H1 (cell line): ENCODE measurements around the gene TOP2A. TPM values are rescaled to one million over a fixed set of nuclear protein-coding genes. Genes with fewer than 3 reads are reported as not detected.

Source experiments
- BCL11A ChIP-seq, 2 experiments: IDR thresholded peaks; one replicate each; pipeline ENCODE4 v1.6.1; 2011; ENCODE audit warnings: low read depth in 2 of 2, low read length in 2 of 2, mild to moderate bottlenecking in 2 of 2
- CBX5 ChIP-seq: fragments of 300-800, 300-1000 bp; sonication (generic); IDR thresholded peaks from 2 replicates; pipeline ENCODE4 v1.7.1; 2016; ENCODE audit warnings: antibody characterized with exemption, low read length, low read depth
- CBX8 ChIP-seq: fragments of 300-800, 300-1000 bp; sonication (generic); IDR thresholded peaks from 2 replicates; pipeline ENCODE4 v1.7.1; 2016; ENCODE audit warnings: low read depth, low read length, borderline replicate concordance
- CHD2 ChIP-seq: IDR thresholded peaks from 2 replicates; pipeline ENCODE4 v1.6.1; 2012; ENCODE audit warnings: low read length, improper control_type of control experiment
- FOSL1 ChIP-seq: IDR thresholded peaks from 2 replicates; pipeline ENCODE4 v1.6.1; 2011; ENCODE audit warnings: mild to moderate bottlenecking, low read depth, low read length, moderate library complexity; ENCODE audit not compliant: insufficient read depth
- GTF2F1 ChIP-seq: IDR thresholded peaks from 2 replicates; pipeline ENCODE4 v1.6.1; 2012; ENCODE audit warnings: low read depth, low read length, improper control_type of control experiment, borderline replicate concordance
- KDM1A ChIP-seq: fragments of 200-600, 300-600 bp; sonication (generic); IDR thresholded peaks from 2 replicates; pipeline ENCODE4 v1.7.1; 2016; ENCODE audit warnings: mild to moderate bottlenecking, low read length, borderline replicate concordance
- NANOG ChIP-seq: IDR thresholded peaks from 2 replicates; pipeline ENCODE4 v1.6.1; 2011; ENCODE audit warnings: low read length, low read depth, mild to moderate bottlenecking, inconsistent platforms; ENCODE audit not compliant: insufficient read depth, poor library complexity, severe bottlenecking
- PHF8 ChIP-seq: fragments of 200-600 bp; sonication (generic); conservative IDR thresholded peaks from 2 replicates; pipeline ENCODE4 v1.7.1; 2012; ENCODE audit warnings: low read depth, mild to moderate bottlenecking, inconsistent platforms, low read length, moderate library complexity
- SIRT6 ChIP-seq: IDR thresholded peaks from one replicate; pipeline ENCODE4 v1.7.1; 2012; ENCODE audit warnings: low read length, inconsistent platforms
- polyA plus RNA-seq, 7 experiments: library from polyadenylated mRNA; depleted of rRNA in 3 of 7; stranded (reverse) in 5 of 7; unstranded in 2 of 7; fragments of >200 nt in 5 of 7; fragments of 200-250 nt in 2 of 7; gene quantifications; 1 replicate in 5 of 7; 2 replicates in 1 of 7; 4 replicates in 1 of 7; pipeline versions ENCODE4 v1.2.1 to v1.2.3, GENCODE V29; 2011 to 2013; ENCODE audit warnings: missing spikeins in 2 of 7, mixed read lengths in 2 of 7
- total RNA-seq: library from RNA; stranded (reverse); fragmentation: NEBNext Ultra II Directional; extraction: Animal tissue kit (Norgen Biotek cat#: 25700); gene quantifications from 2 replicates; pipeline ENCODE4 v1.2.1, GENCODE V29; 2021
- TF ChIP-seq, protein P1 (sequence below): fragments of 300-600 bp; sonication (generic); IDR thresholded peaks from 2 replicates; pipeline ENCODE4 v1.7.1; 2012; ENCODE audit warnings: low read length, moderate library complexity, mild to moderate bottlenecking, inconsistent platforms; ENCODE audit not compliant: insufficient replicate concordance
- TF ChIP-seq, protein P2 (sequence below): IDR thresholded peaks from 2 replicates; pipeline ENCODE4 v1.6.1; 2011; ENCODE audit warnings: low read depth, mild to moderate bottlenecking, low read length; ENCODE audit not compliant: insufficient read depth

The TOP2A gene
- total and polyA plus RNA-seq, 2 of the 8 experiments (the other 6 are each of a cell fraction or from before 2014, with no cell fraction given), result 83.1 to 291 TPM

DNA sequence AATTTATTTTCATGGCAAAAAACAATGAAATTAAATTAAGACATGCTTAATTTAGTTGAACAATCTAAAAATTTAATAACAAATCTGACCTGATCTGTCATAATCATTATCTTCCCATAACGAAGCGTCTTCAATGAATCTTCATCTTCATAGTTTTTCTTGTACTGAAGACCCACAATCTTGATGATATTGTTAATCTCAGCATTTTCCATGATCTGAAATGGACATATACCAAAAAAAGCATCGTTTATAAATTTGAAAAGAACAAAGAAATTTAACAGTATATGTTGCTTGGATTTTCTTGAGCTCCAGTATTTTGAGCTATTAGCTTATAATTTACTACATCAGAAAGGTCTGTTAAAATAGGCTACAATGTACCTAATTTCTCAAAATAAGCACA, 10.2 kb downstream of the TOP2A start (continued):
- TF ChIP-seq, protein P1, sequence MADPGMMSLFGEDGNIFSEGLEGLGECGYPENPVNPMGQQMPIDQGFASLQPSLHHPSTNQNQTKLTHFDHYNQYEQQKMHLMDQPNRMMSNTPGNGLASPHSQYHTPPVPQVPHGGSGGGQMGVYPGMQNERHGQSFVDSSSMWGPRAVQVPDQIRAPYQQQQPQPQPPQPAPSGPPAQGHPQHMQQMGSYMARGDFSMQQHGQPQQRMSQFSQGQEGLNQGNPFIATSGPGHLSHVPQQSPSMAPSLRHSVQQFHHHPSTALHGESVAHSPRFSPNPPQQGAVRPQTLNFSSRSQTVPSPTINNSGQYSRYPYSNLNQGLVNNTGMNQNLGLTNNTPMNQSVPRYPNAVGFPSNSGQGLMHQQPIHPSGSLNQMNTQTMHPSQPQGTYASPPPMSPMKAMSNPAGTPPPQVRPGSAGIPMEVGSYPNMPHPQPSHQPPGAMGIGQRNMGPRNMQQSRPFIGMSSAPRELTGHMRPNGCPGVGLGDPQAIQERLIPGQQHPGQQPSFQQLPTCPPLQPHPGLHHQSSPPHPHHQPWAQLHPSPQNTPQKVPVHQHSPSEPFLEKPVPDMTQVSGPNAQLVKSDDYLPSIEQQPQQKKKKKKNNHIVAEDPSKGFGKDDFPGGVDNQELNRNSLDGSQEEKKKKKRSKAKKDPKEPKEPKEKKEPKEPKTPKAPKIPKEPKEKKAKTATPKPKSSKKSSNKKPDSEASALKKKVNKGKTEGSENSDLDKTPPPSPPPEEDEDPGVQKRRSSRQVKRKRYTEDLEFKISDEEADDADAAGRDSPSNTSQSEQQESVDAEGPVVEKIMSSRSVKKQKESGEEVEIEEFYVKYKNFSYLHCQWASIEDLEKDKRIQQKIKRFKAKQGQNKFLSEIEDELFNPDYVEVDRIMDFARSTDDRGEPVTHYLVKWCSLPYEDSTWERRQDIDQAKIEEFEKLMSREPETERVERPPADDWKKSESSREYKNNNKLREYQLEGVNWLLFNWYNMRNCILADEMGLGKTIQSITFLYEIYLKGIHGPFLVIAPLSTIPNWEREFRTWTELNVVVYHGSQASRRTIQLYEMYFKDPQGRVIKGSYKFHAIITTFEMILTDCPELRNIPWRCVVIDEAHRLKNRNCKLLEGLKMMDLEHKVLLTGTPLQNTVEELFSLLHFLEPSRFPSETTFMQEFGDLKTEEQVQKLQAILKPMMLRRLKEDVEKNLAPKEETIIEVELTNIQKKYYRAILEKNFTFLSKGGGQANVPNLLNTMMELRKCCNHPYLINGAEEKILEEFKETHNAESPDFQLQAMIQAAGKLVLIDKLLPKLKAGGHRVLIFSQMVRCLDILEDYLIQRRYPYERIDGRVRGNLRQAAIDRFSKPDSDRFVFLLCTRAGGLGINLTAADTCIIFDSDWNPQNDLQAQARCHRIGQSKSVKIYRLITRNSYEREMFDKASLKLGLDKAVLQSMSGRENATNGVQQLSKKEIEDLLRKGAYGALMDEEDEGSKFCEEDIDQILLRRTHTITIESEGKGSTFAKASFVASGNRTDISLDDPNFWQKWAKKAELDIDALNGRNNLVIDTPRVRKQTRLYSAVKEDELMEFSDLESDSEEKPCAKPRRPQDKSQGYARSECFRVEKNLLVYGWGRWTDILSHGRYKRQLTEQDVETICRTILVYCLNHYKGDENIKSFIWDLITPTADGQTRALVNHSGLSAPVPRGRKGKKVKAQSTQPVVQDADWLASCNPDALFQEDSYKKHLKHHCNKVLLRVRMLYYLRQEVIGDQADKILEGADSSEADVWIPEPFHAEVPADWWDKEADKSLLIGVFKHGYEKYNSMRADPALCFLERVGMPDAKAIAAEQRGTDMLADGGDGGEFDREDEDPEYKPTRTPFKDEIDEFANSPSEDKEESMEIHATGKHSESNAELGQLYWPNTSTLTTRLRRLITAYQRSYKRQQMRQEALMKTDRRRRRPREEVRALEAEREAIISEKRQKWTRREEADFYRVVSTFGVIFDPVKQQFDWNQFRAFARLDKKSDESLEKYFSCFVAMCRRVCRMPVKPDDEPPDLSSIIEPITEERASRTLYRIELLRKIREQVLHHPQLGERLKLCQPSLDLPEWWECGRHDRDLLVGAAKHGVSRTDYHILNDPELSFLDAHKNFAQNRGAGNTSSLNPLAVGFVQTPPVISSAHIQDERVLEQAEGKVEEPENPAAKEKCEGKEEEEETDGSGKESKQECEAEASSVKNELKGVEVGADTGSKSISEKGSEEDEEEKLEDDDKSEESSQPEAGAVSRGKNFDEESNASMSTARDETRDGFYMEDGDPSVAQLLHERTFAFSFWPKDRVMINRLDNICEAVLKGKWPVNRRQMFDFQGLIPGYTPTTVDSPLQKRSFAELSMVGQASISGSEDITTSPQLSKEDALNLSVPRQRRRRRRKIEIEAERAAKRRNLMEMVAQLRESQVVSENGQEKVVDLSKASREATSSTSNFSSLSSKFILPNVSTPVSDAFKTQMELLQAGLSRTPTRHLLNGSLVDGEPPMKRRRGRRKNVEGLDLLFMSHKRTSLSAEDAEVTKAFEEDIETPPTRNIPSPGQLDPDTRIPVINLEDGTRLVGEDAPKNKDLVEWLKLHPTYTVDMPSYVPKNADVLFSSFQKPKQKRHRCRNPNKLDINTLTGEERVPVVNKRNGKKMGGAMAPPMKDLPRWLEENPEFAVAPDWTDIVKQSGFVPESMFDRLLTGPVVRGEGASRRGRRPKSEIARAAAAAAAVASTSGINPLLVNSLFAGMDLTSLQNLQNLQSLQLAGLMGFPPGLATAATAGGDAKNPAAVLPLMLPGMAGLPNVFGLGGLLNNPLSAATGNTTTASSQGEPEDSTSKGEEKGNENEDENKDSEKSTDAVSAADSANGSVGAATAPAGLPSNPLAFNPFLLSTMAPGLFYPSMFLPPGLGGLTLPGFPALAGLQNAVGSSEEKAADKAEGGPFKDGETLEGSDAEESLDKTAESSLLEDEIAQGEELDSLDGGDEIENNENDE, result no peak
- TF ChIP-seq, protein P2, sequence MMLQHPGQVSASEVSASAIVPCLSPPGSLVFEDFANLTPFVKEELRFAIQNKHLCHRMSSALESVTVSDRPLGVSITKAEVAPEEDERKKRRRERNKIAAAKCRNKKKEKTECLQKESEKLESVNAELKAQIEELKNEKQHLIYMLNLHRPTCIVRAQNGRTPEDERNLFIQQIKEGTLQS, result no peak
- TF ChIP-seq CBX8 (no peak), NANOG (no peak), SIRT6 (no peak), CHD2 (no peak), KDM1A (no peak), FOSL1 (no peak), BCL11A (IDR thresholded peaks at IDR 0.05; ENCODE audit: low read depth in 2 of 2, low read length in 2 of 2) (no peak), PHF8 (no peak), CBX5 (no peak), GTF2F1 (no peak)
